SU-DHL-6 (cell line): ENCODE measurements around the gene PCBP2.

ENCODE experiments used
- H2AFZ ChIP-seq: fragments of 200-600 bp; sonication (generic); 2 replicates; pipeline ENCODE4 v1.6.1; 2014; ENCODE audit warnings: low read depth, mild to moderate bottlenecking, moderate library complexity, mixed read lengths, antibody characterized with exemption, low read length; ENCODE audit not compliant: severe bottlenecking
- H3F3A ChIP-seq: fragments of 200-600 bp; shearing (Covaris generic); 2 replicates; pipeline ENCODE4 v1.6.0; 2016; ENCODE audit warnings: antibody characterized with exemption, mild to moderate bottlenecking; ENCODE audit not compliant: insufficient read depth
- H3K27ac ChIP-seq: fragments of 200-600 bp; sonication (generic); 2 replicates; pipeline ENCODE4 v1.5.1; 2016; ENCODE audit warnings: low read depth, mild to moderate bottlenecking, low read length, moderate library complexity, mixed read lengths
- H3K27me3 ChIP-seq: fragments of 200-600 bp; sonication (generic), shearing (Covaris generic); 2 replicates; pipeline ENCODE4 v1.6.0; 2014; ENCODE audit warnings: mild to moderate bottlenecking, low read length
- H3K36me3 ChIP-seq: fragments of 200-600 bp; sonication (generic); 2 replicates; pipeline ENCODE4 v1.6.1; 2014; ENCODE audit warnings: mild to moderate bottlenecking, low read length, mixed read lengths
- H3K4me2 ChIP-seq: fragments of 300-600, 200-600 bp; shearing (Covaris generic), sonication (generic); 2 replicates; pipeline ENCODE4 v1.6.0; 2014; ENCODE audit warnings: low read length, low read depth, mild to moderate bottlenecking; ENCODE audit not compliant: poor library complexity, severe bottlenecking
- H3K4me3 ChIP-seq: fragments of 200-600 bp; sonication (generic); 2 replicates; pipeline ENCODE4 v1.5.1; 2014; ENCODE audit warnings: antibody characterized with exemption, low read length, mild to moderate bottlenecking, mixed read lengths; ENCODE audit not compliant: insufficient read depth, poor library complexity, severe bottlenecking
- H3K79me2 ChIP-seq: fragments of 200-600 bp; sonication (generic); 2 replicates; pipeline ENCODE4 v1.6.1; 2014; ENCODE audit warnings: mild to moderate bottlenecking, low read length, moderate library complexity; ENCODE audit not compliant: insufficient read depth
- H3K9ac ChIP-seq: fragments of 200-600 bp; sonication (generic); 2 replicates; pipeline ENCODE4 v1.7.0; 2014; ENCODE audit warnings: mild to moderate bottlenecking, low read length
- H3K9me2 ChIP-seq: fragments of 200-600 bp; sonication (generic); replicated peaks from 2 replicates; pipeline ENCODE4 v1.6.1; 2014; ENCODE audit warnings: low read length; ENCODE audit not compliant: insufficient read depth
- H3K9me3 ChIP-seq: fragments of 200-600 bp; sonication (generic); 2 replicates; pipeline ENCODE4 v1.6.1; 2014; ENCODE audit warnings: low read length, mixed read lengths; ENCODE audit not compliant: insufficient read depth
- H4K20me1 ChIP-seq: fragments of 200-600 bp; sonication (generic); 2 replicates; pipeline ENCODE4 v1.6.1; 2014; ENCODE audit warnings: low read depth, mild to moderate bottlenecking, antibody characterized with exemption, low read length, moderate library complexity, mixed read lengths
- CTCF ChIP-seq: fragments of 200-600 bp; sonication (generic); IDR thresholded peaks from one replicate; pipeline ENCODE4 v1.5.1; 2017; ENCODE audit warnings: antibody characterized with exemption, mild to moderate bottlenecking, low read length, moderate library complexity; ENCODE audit not compliant: insufficient read depth, poor library complexity, severe bottlenecking
- EZH2phosphoT487 ChIP-seq: fragments of 200-600 bp; sonication (generic), shearing (Covaris generic); conservative IDR thresholded peaks from 2 replicates; pipeline ENCODE4 v1.6.1; 2018; ENCODE audit warnings: mild to moderate bottlenecking, antibody characterized with exemption, low read length, moderate library complexity, mixed read lengths

PCBP2 gene

GRCh38 chr12:53505086-53505485 lies 53.2 kb downstream of the PCBP2 start:
- no peak overlapping the region for H3K9ac ChIP-seq
- H3K36me3 ChIP-seq, result no peaks in the 10 kb centered on the region
- peaks cover 13% of the 10 kb centered on the region for H3K79me2 ChIP-seq

DNA sequence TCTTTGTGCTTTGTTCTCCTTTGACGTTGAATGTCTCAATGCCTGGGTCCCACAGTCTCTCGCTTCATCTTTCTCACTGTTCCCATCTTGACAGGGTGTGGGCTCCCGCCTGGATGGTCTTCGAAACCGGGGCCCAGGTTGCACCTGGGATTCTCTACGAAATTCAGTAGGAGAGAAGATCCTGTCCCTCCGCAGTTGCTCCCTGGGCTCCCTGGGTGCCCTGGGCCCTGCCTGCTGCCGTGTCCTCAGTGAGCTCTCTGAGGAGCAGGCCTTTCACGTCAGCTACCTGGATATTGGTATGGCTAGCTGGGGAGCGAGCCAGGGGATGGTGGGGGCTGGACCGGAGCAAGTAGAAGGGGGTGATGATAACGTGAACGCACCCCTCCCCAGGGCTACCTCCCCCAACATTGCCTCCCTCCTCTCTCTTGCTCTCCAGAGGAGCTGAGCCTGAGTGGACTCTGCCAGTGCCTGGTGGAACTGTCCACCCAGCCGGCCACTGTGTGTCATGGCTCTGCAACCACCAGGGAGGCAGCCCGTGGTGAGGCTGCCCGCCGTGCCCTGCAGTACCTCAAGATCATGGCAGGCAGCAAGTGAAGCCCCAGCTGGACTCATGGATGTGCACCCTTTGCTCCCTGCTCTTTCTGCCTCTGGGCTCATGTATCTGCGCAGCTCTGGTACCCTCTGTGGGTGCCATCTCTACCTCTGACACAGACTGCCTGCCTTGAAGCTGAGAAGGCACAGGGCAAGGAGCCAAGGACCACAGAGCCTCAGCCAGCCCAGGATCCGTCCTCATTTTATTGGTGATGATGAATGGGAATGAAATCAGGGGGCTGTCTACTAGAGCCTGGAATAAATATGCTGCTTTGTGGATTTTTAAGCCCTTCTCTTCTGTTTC lies 53.9 kb downstream of the PCBP2 start:
- Histone ChIP-seq H3K79me2 (peaks cover 13% of the 10 kb centered on the region), H4K20me1 (no peaks in the 10 kb centered on the region), H3K27ac (no peak overlapping the region), H3K9me3 (no peaks in the 10 kb centered on the region), H3K27me3 (no peaks in the 10 kb centered on the region), H2AFZ (no peak overlapping the region), H3K4me3 (no peak overlapping the region), H3K36me3 (no peaks in the 10 kb centered on the region), H3F3A (no peaks in the 10 kb centered on the region), H3K4me2 (no peak overlapping the region), H3K9me2 (no peaks in the 10 kb centered on the region), H3K9ac (no peak overlapping the region)
- TF ChIP-seq EZH2phosphoT487, result no peak
- no peak for TF ChIP-seq CTCF

More at GRCh38 chr12:53505086-53505485, 53.2 kb downstream of the PCBP2 start:
- Histone ChIP-seq H2AFZ (no peak overlapping the region), H3K4me3 (no peak overlapping the region), H3F3A (peaks cover 4% of the 10 kb centered on the region; the same call in 1 of the 2 replicates), H3K4me2 (no peak overlapping the region), H3K27me3 (no peaks in the 10 kb centered on the region), H3K9me3 (no peaks in the 10 kb centered on the region), H3K9me2 (no peaks in the 10 kb centered on the region), H4K20me1 (no peaks in the 10 kb centered on the region), H3K27ac (no peak overlapping the region)
- TF ChIP-seq CTCF (no peak), EZH2phosphoT487 (no peak)

GRCh38 chr12:53506450-53506785 lies 54.5 kb downstream of the PCBP2 start:
- Histone ChIP-seq H4K20me1 (no peaks in the 10 kb centered on the region), H3K4me3 (no peak overlapping the region), H2AFZ (no peak overlapping the region), H3K4me2 (no peak overlapping the region), H3K79me2 (peaks cover 13% of the 10 kb centered on the region), H3F3A (no peaks in the 10 kb centered on the region), H3K9me3 (no peaks in the 10 kb centered on the region), H3K9me2 (no peaks in the 10 kb centered on the region), H3K27ac (no peak overlapping the region), H3K36me3 (no peaks in the 10 kb centered on the region), H3K27me3 (no peaks in the 10 kb centered on the region), H3K9ac (no peak overlapping the region)
- no peak for TF ChIP-seq CTCF
- no peak for TF ChIP-seq EZH2phosphoT487
